ENCODE results near the gene ADCY10. TPM values are rescaled to one million over a fixed set of nuclear protein-coding genes. Genes with fewer than 3 reads are reported as not detected.
"Not testable (repeated sequence)": the region's sequence is repeated elsewhere in the genome, so short reads cannot be mapped to it uniquely, and the experiment has no call there.

The ADCY10 gene
- total and polyA plus RNA-seq, 3 experiments from 2014 or later = 0.09 TPM; not detected in 2

GRCh38 chr1:167849666-167850065, 64.3 kb downstream of the ADCY10 start:
- Mint-ChIP-seq H3K27me3 (peaks cover 1 to 6% of the 10 kb centered on the region in 2 donors), H3K27ac (no peak overlapping the region), H3K4me1 (no peaks in the 10 kb centered on the region), H3K4me3 (no peak overlapping the region), H3K36me3 (peaks cover 0 to 1% (median 0%) of the 10 kb centered on the region in 3 donors), H3K9me3 (no peaks in the 10 kb centered on the region)
- no peak for DNase-seq
- H3K36me3 ChIP-seq (ENCODE audit: insufficient read depth, low read length) = no peaks in the 10 kb centered on the region
- H3K4me1 ChIP-seq (ENCODE audit: insufficient read depth, low read length) = no peaks in the 10 kb centered on the region
- ChIA-PET POLR2A (no interaction called here), CTCF (no interaction called here)
- no peaks in the 10 kb centered on the region for H3K9me3 ChIP-seq (ENCODE audit: low read length)
- H3K27ac ChIP-seq (ENCODE audit: low read depth, low read length) = no peak overlapping the region
- H3K4me3 ChIP-seq (ENCODE audit: low read length) = no peak overlapping the region
- no peaks in the 10 kb centered on the region for H3K27me3 ChIP-seq (ENCODE audit: insufficient read depth, low read length, poor library complexity, severe bottlenecking)

GRCh38 chr1:167842872-167843271, 71.1 kb downstream of the ADCY10 start:
- ChIA-PET CTCF (no interaction called here), POLR2A (no interaction called here)
- Histone ChIP-seq H3K9me3 (ENCODE audit: low read length) (no peaks in the 10 kb centered on the region), H3K27ac (ENCODE audit: low read depth, low read length) (no peak overlapping the region), H3K4me3 (ENCODE audit: low read length) (no peak overlapping the region), H3K4me1 (ENCODE audit: insufficient read depth, low read length) (no peaks in the 10 kb centered on the region), H3K36me3 (ENCODE audit: insufficient read depth, low read length) (no peaks in the 10 kb centered on the region), H3K27me3 (ENCODE audit: insufficient read depth, low read length, poor library complexity, severe bottlenecking) (no peaks in the 10 kb centered on the region)
- Mint-ChIP-seq H3K9me3 (no peaks in the 10 kb centered on the region), H3K4me3 (no peak overlapping the region), H3K27me3 (peaks cover 0 to 13% of the 10 kb centered on the region in 2 donors), H3K36me3 (peaks cover 0 to 2% (median 0%) of the 10 kb centered on the region in 3 donors), H3K4me1 (no peaks in the 10 kb centered on the region), H3K27ac (no peak overlapping the region)
- no peak for DNase-seq

- ChIA-PET POLR2A (no interaction called here), CTCF (no interaction called here)
- Histone ChIP-seq H3K9me3 (ENCODE audit: low read length) (no peaks in the 10 kb centered on the region), H3K36me3 (ENCODE audit: insufficient read depth, low read length) (no peaks in the 10 kb centered on the region), H3K4me1 (ENCODE audit: insufficient read depth, low read length) (no peaks in the 10 kb centered on the region), H3K27ac (ENCODE audit: low read depth, low read length) (no peak overlapping the region), H3K4me3 (ENCODE audit: low read length) (no peak overlapping the region), H3K27me3 (ENCODE audit: insufficient read depth, low read length, poor library complexity, severe bottlenecking) (no peaks in the 10 kb centered on the region)
- peaks cover 0 to 2% (median 0%) of the 10 kb centered on the region in 3 donors for H3K36me3 Mint-ChIP-seq
- no peak for DNase-seq
- H3K9me3 Mint-ChIP-seq = no peaks in the 10 kb centered on the region
- no peak overlapping the region for H3K27ac Mint-ChIP-seq
- no peak overlapping the region for H3K4me3 Mint-ChIP-seq
- peaks cover 0 to 13% of the 10 kb centered on the region in 2 donors for H3K27me3 Mint-ChIP-seq
- no peaks in the 10 kb centered on the region for H3K4me1 Mint-ChIP-seq
Observed at GRCh38 chr1:167841530-167841929, 72.4 kb downstream of the ADCY10 start.

- Mint-ChIP-seq H3K4me3 (no peak overlapping the region), H3K27me3 (peaks cover 1 to 23% of the 10 kb centered on the region in 2 donors), H3K27ac (no peak overlapping the region), H3K36me3 (peaks cover 0 to 2% (median 0%) of the 10 kb centered on the region in 3 donors), H3K9me3 (no peaks in the 10 kb centered on the region), H3K4me1 (no peaks in the 10 kb centered on the region)
- ChIA-PET POLR2A (no interaction called here), CTCF (no interaction called here)
- Histone ChIP-seq H3K36me3 (ENCODE audit: insufficient read depth, low read length) (no peaks in the 10 kb centered on the region), H3K4me1 (ENCODE audit: insufficient read depth, low read length) (no peaks in the 10 kb centered on the region), H3K27ac (ENCODE audit: low read depth, low read length) (no peak overlapping the region), H3K27me3 (ENCODE audit: insufficient read depth, low read length, poor library complexity, severe bottlenecking) (no peaks in the 10 kb centered on the region), H3K4me3 (ENCODE audit: low read length) (no peak overlapping the region), H3K9me3 (ENCODE audit: low read length) (no peaks in the 10 kb centered on the region)
- DNase-seq = no peak
Observed at GRCh38 chr1:167839009-167839408, 74.9 kb downstream of the ADCY10 start.

GRCh38 chr1:167837326-167837725, 76.6 kb downstream of the ADCY10 start:
- Mint-ChIP-seq H3K4me3 (no peak overlapping the region), H3K36me3 (peaks cover 0 to 4% (median 0%) of the 10 kb centered on the region in 3 donors), H3K27ac (peak overlapping the region in 1 of 8 donors; percentile 13), H3K4me1 (no peaks in the 10 kb centered on the region), H3K27me3 (peaks cover 5 to 23% of the 10 kb centered on the region in 2 donors), H3K9me3 (peaks cover 0 to 3% (median 0%) of the 10 kb centered on the region in 5 donors)
- H3K36me3 ChIP-seq (ENCODE audit: insufficient read depth, low read length) = no peaks in the 10 kb centered on the region
- POLR2A ChIA-PET = no interaction called here
- no peak for DNase-seq
- H3K4me3 ChIP-seq (ENCODE audit: low read length) = no peak overlapping the region
- H3K27me3 ChIP-seq (ENCODE audit: insufficient read depth, low read length, poor library complexity, severe bottlenecking) = no peaks in the 10 kb centered on the region
- no peaks in the 10 kb centered on the region for H3K9me3 ChIP-seq (ENCODE audit: low read length)
- no peaks in the 10 kb centered on the region for H3K4me1 ChIP-seq (ENCODE audit: insufficient read depth, low read length)
- CTCF ChIA-PET = no interaction called here
- no peak overlapping the region for H3K27ac ChIP-seq (ENCODE audit: low read depth, low read length)

- Mint-ChIP-seq H3K27ac (no peak overlapping the region), H3K27me3 (peaks cover 5 to 18% of the 10 kb centered on the region in 2 donors), H3K4me3 (no peak overlapping the region), H3K9me3 (peaks cover 0 to 3% (median 0%) of the 10 kb centered on the region in 5 donors), H3K4me1 (no peaks in the 10 kb centered on the region), H3K36me3 (peaks cover 0 to 4% (median 0%) of the 10 kb centered on the region in 3 donors)
- ChIA-PET POLR2A (no interaction called here), CTCF (no interaction called here)
- H3K36me3 ChIP-seq (ENCODE audit: insufficient read depth, low read length) = no peaks in the 10 kb centered on the region
- H3K4me3 ChIP-seq (ENCODE audit: low read length) = no peak overlapping the region
- DNase-seq = no peak
- no peaks in the 10 kb centered on the region for H3K9me3 ChIP-seq (ENCODE audit: low read length)
- H3K27ac ChIP-seq (ENCODE audit: low read depth, low read length) = no peak overlapping the region
- no peaks in the 10 kb centered on the region for H3K27me3 ChIP-seq (ENCODE audit: insufficient read depth, low read length, poor library complexity, severe bottlenecking)
- H3K4me1 ChIP-seq (ENCODE audit: insufficient read depth, low read length) = no peaks in the 10 kb centered on the region
Observed at GRCh38 chr1:167836197-167836596, 77.7 kb downstream of the ADCY10 start.

- Mint-ChIP-seq H3K4me3 (no peak overlapping the region), H3K4me1 (no peaks in the 10 kb centered on the region), H3K27ac (no peak overlapping the region), H3K36me3 (peaks cover 0 to 4% (median 0%) of the 10 kb centered on the region in 3 donors), H3K27me3 (peaks cover 5 to 17% of the 10 kb centered on the region in 2 donors), H3K9me3 (peaks cover 0 to 5% (median 0%) of the 10 kb centered on the region in 5 donors)
- POLR2A ChIA-PET = no interaction called here
- H3K27me3 ChIP-seq (ENCODE audit: insufficient read depth, low read length, poor library complexity, severe bottlenecking) = no peaks in the 10 kb centered on the region
- CTCF ChIA-PET = no interaction called here
- H3K4me3 ChIP-seq (ENCODE audit: low read length) = no peak overlapping the region
- no peaks in the 10 kb centered on the region for H3K4me1 ChIP-seq (ENCODE audit: insufficient read depth, low read length)
- DNase-seq = no peak
- H3K27ac ChIP-seq (ENCODE audit: low read depth, low read length) = no peak overlapping the region
- H3K36me3 ChIP-seq (ENCODE audit: insufficient read depth, low read length) = no peaks in the 10 kb centered on the region
- no peaks in the 10 kb centered on the region for H3K9me3 ChIP-seq (ENCODE audit: low read length)
Observed at GRCh38 chr1:167833904-167834303, 80.0 kb downstream of the ADCY10 start.

GRCh38 chr1:167832693-167833092, 81.2 kb downstream of the ADCY10 start:
- Mint-ChIP-seq H3K9me3 (peaks cover 0 to 5% (median 0%) of the 10 kb centered on the region in 5 donors), H3K4me3 (no peak overlapping the region), H3K27ac (no peak overlapping the region), H3K27me3 (peaks cover 5 to 14% of the 10 kb centered on the region in 2 donors), H3K36me3 (peaks cover 0 to 4% (median 0%) of the 10 kb centered on the region in 3 donors), H3K4me1 (no peaks in the 10 kb centered on the region)
- Histone ChIP-seq H3K27ac (ENCODE audit: low read depth, low read length) (no peak overlapping the region), H3K36me3 (ENCODE audit: insufficient read depth, low read length) (no peaks in the 10 kb centered on the region), H3K9me3 (ENCODE audit: low read length) (no peaks in the 10 kb centered on the region), H3K27me3 (ENCODE audit: insufficient read depth, low read length, poor library complexity, severe bottlenecking) (no peaks in the 10 kb centered on the region), H3K4me3 (ENCODE audit: low read length) (no peak overlapping the region), H3K4me1 (ENCODE audit: insufficient read depth, low read length) (no peaks in the 10 kb centered on the region)
- no peak for DNase-seq
- ChIA-PET POLR2A (no interaction called here), CTCF (no interaction called here)

- H3K9me3 Mint-ChIP-seq; H3K4me3 Mint-ChIP-seq; H3K36me3 Mint-ChIP-seq; CTCF ChIA-PET; POLR2A ChIA-PET; H3K27ac Mint-ChIP-seq; H3K4me1 ChIP-seq (ENCODE audit: insufficient read depth, low read length); H3K4me3 ChIP-seq (ENCODE audit: low read length); H3K27me3 Mint-ChIP-seq; H3K9me3 ChIP-seq (ENCODE audit: low read length); H3K36me3 ChIP-seq (ENCODE audit: insufficient read depth, low read length); H3K27me3 ChIP-seq (ENCODE audit: insufficient read depth, low read length, poor library complexity, severe bottlenecking); H3K27ac ChIP-seq (ENCODE audit: low read depth, low read length); H3K4me1 Mint-ChIP-seq; DNase-seq: not testable (repeated sequence)
Observed at GRCh38 chr1:167830668-167831067, 83.3 kb downstream of the ADCY10 start.
